Choroid plexus epithelial cell (primary cell): ENCODE data around the gene NDUFS2.
A peak's percentile ranks its signal among the peaks of the same experiment; 100 is the strongest.

Source experiments
- DNase-seq: peaks from one replicate; pipeline ENCODE4 v3.0.0-alpha.2; 2010; ENCODE audit warnings: low read depth
- H3K4me3 ChIP-seq: 2 replicates; pipeline ENCODE4 v1.5.1; 2011; ENCODE audit warnings: low read depth, mild to moderate bottlenecking, control low read depth, low read length, moderate library complexity
- TF ChIP-seq, protein P1 (sequence below): conservative IDR thresholded peaks from 2 replicates; pipeline ENCODE4 v1.5.1; 2011; ENCODE audit warnings: low read depth, mild to moderate bottlenecking, control low read depth, inconsistent platforms, low read length, moderate library complexity

The NDUFS2 gene

DNA sequence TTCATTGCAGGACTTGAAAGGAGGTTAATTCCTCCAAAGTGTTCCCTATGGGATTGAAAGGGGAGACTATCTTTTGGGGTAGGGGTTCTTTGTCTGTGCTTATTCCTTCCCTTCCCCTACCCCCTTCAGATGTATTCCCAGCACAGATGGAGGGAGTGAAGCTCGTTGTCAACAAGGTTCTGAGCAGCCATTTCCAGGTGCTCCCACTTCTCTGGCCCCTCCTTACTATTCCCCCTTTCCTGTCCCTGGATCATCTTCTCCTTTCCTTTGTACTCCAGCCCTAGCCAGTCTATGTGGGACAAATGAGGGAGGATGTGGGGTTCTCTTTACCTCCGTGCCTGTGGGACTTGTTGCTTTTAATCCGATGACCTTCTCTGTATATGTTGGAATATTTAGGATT lies 24.6 kb downstream of the NDUFS2 start:
- DNase-seq = no peak
- TF ChIP-seq, protein P1, sequence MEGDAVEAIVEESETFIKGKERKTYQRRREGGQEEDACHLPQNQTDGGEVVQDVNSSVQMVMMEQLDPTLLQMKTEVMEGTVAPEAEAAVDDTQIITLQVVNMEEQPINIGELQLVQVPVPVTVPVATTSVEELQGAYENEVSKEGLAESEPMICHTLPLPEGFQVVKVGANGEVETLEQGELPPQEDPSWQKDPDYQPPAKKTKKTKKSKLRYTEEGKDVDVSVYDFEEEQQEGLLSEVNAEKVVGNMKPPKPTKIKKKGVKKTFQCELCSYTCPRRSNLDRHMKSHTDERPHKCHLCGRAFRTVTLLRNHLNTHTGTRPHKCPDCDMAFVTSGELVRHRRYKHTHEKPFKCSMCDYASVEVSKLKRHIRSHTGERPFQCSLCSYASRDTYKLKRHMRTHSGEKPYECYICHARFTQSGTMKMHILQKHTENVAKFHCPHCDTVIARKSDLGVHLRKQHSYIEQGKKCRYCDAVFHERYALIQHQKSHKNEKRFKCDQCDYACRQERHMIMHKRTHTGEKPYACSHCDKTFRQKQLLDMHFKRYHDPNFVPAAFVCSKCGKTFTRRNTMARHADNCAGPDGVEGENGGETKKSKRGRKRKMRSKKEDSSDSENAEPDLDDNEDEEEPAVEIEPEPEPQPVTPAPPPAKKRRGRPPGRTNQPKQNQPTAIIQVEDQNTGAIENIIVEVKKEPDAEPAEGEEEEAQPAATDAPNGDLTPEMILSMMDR = no peak
- peak overlapping the region; percentile 94 for H3K4me3 ChIP-seq

DNA sequence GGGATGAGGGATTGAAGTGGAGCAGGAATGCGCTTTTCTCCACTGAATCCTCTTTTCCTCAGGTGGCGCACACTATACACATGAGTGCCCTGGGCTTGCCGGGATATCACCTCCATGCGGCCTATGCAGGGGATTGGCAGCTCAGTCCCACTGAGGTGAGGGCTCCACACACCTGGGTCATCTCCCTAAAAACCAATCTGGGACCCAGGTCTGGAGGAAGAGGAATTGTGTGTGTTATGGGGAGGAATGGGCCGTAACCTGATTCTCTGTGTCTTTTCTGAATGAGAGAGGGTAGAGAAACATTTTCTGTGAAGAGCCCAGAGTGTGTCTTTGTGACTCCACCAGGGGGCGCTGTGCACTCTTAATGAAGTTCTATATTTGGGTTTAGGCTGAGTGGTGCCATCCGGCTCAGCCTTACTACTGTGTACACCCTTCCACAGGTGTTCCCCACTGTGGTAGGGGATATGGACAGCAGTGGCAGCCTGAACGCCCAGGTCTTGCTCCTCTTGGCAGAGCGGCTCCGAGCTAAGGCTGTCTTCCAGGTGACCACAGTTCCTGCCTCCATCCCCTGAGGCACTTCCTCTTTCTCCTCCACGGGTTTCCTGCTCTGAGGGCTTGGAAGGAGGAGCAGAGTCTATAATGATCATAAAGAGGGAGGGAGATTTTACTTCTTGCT lies 25.2 kb downstream of the NDUFS2 start:
- peak overlapping the region; percentile 51 for H3K4me3 ChIP-seq
- TF ChIP-seq, protein P1 = peak; percentile 84
- DNase-seq = peak; percentile 86

DNA sequence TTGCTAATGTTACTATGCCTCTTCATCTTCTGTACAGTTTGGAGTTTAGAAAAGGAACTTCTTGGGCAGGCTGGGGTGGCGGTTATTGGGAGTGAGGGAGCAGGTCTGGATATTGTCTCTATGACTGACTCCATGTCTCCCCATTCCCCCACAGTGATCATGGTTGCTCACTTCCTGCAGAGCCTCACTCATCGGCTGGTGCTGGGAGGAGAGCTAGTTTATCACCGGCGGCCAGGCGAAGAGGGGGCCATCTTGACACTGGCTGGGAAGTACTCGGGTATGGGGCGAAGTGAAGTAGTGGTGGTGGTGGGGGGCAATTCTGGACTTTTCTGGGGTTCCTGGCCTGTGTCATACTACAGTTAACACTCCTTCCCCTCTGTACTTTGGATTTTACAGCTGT lies 25.9 kb downstream of the NDUFS2 start:
- TF ChIP-seq, protein P1 = no peak
- DNase-seq = no peak
- H3K4me3 ChIP-seq = no peak overlapping the region

DNA sequence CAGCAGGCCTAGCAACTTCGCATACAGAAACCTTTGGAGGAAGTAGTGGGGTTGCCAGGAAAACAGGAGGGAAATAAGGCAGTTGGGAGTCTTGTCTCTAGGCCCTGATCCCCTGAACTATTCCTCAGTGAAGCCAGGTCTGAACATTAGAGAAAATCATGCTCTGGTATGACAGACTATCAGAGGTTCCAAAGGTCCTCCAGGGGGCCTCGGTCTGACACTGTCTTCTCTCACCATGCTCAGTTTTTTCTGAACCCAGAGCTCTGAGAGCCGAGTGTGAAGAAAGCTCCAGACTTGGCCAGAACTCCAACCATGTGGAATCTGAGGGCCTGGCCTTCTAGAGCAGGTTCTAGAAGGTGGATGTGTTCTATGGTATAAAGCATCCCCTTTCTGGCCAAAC lies 27.7 kb downstream of the NDUFS2 start:
- peak; percentile 25 for DNase-seq
- no peak overlapping the region for H3K4me3 ChIP-seq
- TF ChIP-seq, protein P1 = peak; percentile 25

DNA sequence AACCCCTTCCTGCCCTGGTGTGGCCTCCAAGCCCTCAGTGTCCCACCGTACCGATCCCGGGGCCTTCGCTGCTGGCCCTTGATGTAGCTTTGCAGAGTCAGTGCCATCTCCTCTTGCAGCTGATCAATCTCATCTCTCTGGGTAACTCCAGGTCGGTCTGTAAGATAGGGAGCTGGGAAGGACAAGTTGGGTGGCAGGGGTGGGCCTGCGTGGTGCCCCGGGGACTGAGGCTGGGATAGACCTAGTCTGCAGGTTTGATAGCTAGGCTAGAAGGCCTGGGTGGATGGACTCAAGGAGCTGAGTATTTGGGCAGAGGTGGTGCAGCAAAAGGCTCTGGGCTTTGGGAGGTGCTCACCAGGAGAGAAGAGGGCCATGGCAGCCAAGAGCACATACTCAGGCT lies 28.6 kb downstream of the NDUFS2 start:
- H3K4me3 ChIP-seq = no peak overlapping the region
- TF ChIP-seq, protein P1 = no peak
- no peak for DNase-seq

DNA sequence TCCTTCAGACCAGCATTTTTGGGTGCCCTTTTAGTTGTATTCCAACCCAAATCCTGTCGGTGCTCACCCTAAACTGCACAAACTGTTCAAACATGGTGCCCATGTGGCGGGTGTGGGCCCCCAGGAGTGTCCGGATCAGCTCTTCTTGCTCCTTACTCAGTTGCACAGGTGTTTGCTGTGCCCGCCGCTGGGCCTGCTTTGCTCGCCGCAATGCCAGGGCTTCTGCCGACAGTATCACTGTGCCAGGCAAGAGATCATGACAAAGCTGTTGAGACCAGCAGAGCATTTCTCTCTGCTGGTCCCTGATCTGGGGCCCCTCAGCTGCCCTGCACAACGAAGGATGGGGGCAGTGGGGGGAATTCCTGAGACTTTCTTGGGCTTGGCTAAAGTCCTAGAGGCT lies 30.9 kb downstream of the NDUFS2 start:
- DNase-seq = no peak
- TF ChIP-seq, protein P1 = no peak

DNA sequence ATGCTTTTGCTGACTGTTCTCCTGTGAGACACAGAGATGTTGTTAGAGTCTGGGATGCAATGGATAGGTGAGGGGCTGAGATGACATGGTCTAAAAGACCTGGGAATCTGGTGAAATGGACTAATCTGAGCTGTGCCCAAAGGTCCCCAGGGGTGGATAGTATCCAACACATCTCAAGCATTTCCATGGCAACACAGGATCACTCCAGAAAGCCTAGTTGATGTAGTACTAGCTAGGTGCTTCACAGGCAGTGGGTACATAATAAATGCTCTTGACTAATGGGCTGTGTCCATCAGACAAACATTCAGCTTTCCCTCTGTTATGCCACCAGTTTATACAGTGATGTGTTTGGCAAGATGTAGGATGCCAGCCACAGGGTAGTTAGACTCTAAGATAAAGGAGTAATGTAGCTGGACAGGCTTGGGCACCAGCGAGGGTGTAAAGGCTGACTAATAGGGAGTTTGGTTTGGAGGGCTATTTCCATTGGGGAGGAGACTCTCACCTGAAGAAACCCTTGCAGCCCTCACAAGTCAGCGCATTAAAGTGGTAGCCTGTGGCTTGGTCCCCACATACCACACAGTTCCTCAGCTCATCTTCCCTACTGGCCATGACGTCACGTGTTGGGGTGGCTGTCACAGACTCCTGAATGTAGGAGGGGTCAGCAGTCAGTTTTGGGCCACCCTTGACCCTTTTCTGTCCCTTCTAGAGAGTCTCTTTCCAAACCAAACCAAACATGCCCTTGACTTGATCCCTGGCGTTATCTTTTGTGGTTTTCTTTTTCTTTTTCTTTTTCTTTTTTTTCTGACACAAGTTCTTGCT lies 34.0 kb downstream of the NDUFS2 start:
- TF ChIP-seq, protein P1 = no peak

More for the DNA sequence above, 30.9 kb downstream of the NDUFS2 start:
- H3K4me3 ChIP-seq = no peak overlapping the region

More for the DNA sequence above, 34.0 kb downstream of the NDUFS2 start:
- no peak overlapping the region for H3K4me3 ChIP-seq
- DNase-seq = no peak
